GM10266 (cell line): ENCODE results near the gene PDZRN3.

Source experiments
- DNase-seq: peaks from one replicate; pipeline ENCODE4 v3.0.0; 2012; ENCODE audit errors: extremely low spot score
- TF ChIP-seq, protein P1 (sequence below): IDR thresholded peaks from 2 replicates; pipeline ENCODE4 v1.5.1; 2012; ENCODE audit warnings: mild to moderate bottlenecking, low read depth; ENCODE audit not compliant: control insufficient read depth, insufficient read depth; ENCODE audit errors: missing control alignments

PDZRN3 gene

DNA sequence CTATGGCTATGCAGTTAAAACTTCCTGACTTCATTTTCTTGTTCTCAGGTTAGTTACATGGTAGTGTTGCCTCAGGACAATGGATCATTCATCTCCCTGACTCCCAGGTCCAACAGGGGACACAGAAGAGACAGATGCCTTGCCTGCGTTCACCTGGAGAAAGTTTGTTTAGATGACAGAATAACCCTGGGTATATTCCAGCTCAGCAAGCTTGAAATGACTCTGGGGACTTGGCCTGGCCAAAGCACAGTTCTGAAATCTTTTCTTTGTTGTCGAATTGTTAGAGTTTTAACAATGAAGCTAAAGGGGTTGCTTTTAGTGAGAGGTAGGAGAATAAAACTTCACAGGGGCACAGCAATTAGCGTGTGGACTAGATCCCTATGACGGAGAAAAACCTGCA lies 206.1 kb downstream of the PDZRN3 start:
- no peak for DNase-seq

DNA sequence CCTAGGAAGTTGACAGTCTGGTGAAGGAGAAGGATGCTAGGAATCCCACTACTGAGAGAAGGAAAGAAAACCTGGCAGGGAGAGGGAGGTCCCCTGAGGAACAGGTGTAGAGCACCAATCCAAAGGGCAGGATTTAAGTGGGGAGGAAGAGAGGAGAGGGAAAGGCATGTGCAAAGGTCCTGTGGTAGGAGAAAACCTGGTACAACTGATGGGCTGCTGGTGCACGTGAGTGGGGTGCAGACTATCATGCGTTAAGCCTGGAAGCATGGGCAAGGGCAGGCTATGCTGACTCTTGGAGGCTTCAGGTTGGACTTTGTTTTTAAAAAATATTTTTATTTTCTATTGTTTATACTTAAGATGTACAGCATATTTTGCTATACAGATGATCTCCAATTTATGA lies 209.6 kb downstream of the PDZRN3 start:
- TF ChIP-seq, protein P1, sequence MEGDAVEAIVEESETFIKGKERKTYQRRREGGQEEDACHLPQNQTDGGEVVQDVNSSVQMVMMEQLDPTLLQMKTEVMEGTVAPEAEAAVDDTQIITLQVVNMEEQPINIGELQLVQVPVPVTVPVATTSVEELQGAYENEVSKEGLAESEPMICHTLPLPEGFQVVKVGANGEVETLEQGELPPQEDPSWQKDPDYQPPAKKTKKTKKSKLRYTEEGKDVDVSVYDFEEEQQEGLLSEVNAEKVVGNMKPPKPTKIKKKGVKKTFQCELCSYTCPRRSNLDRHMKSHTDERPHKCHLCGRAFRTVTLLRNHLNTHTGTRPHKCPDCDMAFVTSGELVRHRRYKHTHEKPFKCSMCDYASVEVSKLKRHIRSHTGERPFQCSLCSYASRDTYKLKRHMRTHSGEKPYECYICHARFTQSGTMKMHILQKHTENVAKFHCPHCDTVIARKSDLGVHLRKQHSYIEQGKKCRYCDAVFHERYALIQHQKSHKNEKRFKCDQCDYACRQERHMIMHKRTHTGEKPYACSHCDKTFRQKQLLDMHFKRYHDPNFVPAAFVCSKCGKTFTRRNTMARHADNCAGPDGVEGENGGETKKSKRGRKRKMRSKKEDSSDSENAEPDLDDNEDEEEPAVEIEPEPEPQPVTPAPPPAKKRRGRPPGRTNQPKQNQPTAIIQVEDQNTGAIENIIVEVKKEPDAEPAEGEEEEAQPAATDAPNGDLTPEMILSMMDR, result no peak
- DNase-seq, result no peak

More for the DNA sequence above, 206.1 kb downstream of the PDZRN3 start:
- TF ChIP-seq, protein P1, result no peak

DNA sequence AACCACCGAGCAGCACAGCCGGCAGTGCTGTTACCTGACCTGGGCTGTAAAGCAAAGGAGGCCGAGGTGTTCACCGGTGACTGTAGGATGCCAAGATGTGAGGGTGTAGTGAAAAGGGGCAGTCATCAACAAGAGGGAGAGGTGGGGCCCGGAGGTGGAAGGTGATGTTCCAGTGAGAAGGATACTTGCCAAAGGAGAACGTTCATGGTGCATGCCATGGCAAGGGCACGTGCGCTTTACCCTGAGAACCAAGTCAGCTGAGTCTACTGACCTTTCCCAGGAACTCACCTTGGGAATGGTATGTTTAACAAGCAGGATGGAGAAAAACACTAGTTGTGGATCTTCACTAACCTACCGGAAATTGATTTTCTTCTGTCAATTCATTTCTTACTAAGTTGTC lies 211.1 kb downstream of the PDZRN3 start:
- no peak for DNase-seq
- TF ChIP-seq, protein P1, result no peak

DNA sequence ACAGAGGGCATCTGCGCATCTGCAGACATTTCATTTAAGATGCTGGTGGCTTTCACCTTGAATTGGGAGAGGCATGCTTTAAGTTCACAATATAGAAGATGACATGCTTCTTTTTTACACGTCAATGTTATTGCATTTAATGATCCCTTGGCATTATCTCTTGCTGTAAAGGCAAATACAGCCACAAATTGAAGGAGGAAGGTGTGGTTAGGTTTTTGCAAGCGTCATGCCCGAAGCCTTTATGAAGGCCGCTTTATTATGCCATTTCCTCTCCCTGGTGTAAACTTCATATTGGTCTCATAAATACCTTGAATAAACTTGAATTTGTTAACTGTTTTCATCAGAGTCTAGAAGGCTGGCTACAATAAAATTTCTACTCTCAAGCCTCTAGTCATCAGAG lies 212.7 kb downstream of the PDZRN3 start:
- DNase-seq, result no peak
- TF ChIP-seq, protein P1, result no peak

DNA sequence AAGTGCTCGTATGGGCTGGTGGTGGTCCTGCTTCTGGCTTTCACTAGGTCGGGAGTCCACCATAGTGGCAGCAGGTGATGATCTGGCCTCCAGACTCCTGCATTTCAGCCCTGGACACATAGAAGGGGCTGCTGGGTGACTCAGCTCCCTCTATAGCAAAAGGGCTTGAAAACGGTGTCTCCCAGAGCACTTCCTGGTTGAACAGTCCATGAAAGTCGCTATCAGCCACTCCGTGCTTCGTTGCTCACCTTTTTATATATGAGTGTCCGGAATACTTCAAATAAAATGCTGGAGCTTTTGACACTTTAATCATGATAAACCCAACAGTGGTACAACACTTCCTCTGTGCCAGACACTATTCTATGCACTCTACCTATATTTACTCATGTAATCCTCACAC lies 213.2 kb downstream of the PDZRN3 start:
- no peak for DNase-seq
- TF ChIP-seq, protein P1, result no peak

DNA sequence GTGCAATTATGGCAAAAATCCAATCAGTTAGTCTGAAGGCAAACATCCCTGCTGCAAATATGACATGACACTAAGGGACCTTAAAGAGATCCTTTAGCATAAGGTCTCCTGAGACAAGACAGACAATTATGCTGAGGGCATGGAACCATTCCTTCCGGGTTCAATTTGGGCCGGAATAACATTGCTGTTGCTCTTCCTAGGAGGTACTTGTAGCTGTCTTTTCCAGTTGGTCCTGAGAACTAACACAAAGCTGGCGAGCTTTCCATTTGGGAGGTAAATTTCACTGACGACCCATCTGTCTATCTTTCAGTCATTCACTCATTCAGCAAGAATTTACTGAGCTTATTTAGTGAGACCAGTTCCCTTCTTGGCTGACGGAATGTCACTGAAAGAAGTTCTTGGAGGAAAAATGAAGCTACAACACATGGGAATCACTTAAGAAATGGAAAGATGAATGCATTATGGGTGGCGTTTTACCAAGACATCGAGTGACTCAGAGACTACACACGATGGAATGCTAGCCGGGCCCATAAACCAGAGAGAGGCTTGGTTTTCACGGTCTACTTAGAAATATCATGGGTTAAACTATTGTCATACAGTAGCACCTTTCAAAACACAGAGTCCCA lies 215.5 kb downstream of the PDZRN3 start:
- TF ChIP-seq, protein P1, result no peak
- DNase-seq, result no peak

DNA sequence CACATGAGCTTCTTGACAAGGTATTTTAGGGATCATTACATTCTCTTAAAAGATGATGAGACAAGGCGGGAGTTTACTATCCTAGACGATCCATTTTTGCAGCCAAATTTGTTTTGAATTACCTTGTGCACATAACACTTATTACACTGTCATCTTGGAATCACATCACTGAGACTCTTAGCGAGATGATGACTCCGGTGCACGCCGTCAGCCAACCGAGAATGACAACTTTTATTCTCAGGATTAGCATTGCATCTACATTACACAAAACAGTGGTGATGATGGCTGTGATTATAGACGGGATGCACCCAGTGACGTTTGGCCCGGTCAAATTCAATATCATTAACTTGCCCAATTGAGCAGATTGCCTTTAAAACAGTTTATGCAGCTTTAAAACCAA lies 216.1 kb downstream of the PDZRN3 start:
- TF ChIP-seq, protein P1, result no peak
- DNase-seq, result no peak
